Adipose tissue (tissue), 3 donors: ENCODE results near the gene LAMTOR5. TPM values are rescaled to one million over a fixed set of nuclear protein-coding genes. Genes with fewer than 3 reads are reported as not detected.
"Not testable (repeated sequence)": the region's sequence is repeated elsewhere in the genome, so short reads cannot be mapped to it uniquely, and the experiment has no call there.

Source experiments
- H3K27ac ChIP-seq: one replicate; pipeline ENCODE4 v1.5.1; 2013; ENCODE audit warnings: low read depth, low read length
- WGBS, 3 donors: extraction: QIAGEN DNeasy Blood & Tissue Kit; methylation state at CpG; one replicate each; pipeline ENCODE4 v1.1.7; 2013; 5-methylcytosine and 5-hydroxymethylcytosine counted together
- polyA plus RNA-seq, 3 donors: library from polyadenylated mRNA; stranded (reverse); fragments of 200-250 nt; gene quantifications; one replicate each; pipeline ENCODE4 v1.2.3, GENCODE V29; 2013
- donor health status: healthy with polysubstance abuse.
- donor health status: Bipolar disorder and iron deficiency.
- donor health status: healthy.

The LAMTOR5 gene
- polyA plus RNA-seq, result 100 to 1,000 TPM; 135 to 332 (median 309) TPM

GRCh38 chr1:110407260-110408210, at the start of gene LAMTOR5:
Gene LAMTOR5, minus strand, starts transcription at chr1:110407694. Its CDS starts 74 bp downstream, at chr1:110407620.
- peak within 1 kb of the TSS; percentile 1 for H3K27ac ChIP-seq
- WGBS, 3 donors, result 0% methylated on average over 76 of the region's 76 CpGs

- H3K27ac ChIP-seq, result no peak overlapping the region
- WGBS, 3 donors, result 85 to 87% (median 85%) methylated on average over 5 of the region's 5 CpGs
Observed at GRCh38 chr1:110457206-110457605, 49.7 kb upstream of the LAMTOR5 start.

GRCh38 chr1:110455151-110455550, 47.7 kb upstream of the LAMTOR5 start:
- 65 to 75% (median 70%) methylated on average over 8 of the region's 8 CpGs for WGBS, 3 donors
- no peak overlapping the region for H3K27ac ChIP-seq

GRCh38 chr1:110454328-110454727, 46.8 kb upstream of the LAMTOR5 start:
- no peak overlapping the region for H3K27ac ChIP-seq
- 83 to 91% (median 86%) methylated on average over 1 of the region's 1 CpG for WGBS, 3 donors

- H3K27ac ChIP-seq, result no peak overlapping the region
- WGBS, 3 donors, result 86 to 90% (median 90%) methylated on average over 9 of the region's 9 CpGs
Observed at GRCh38 chr1:110453829-110454228, 46.3 kb upstream of the LAMTOR5 start.

- WGBS, 3 donors, result 47 to 67% (median 63%) methylated on average over 7 of the region's 7 CpGs
- H3K27ac ChIP-seq, result no peak overlapping the region
Observed at GRCh38 chr1:110452330-110452729, 44.8 kb upstream of the LAMTOR5 start.

- 60 to 72% (median 62%) methylated on average over 8 of the region's 8 CpGs for WGBS, 3 donors
- no peak within 1 kb of the TSS for H3K27ac ChIP-seq
Observed at GRCh38 chr1:110450929-110451328, 43.4 kb upstream of the LAMTOR5 start, which contains the start of gene PROK1. Gene PROK1, plus strand, starts transcription at chr1:110451149. Its CDS starts 68 bp downstream, at chr1:110451217.

GRCh38 chr1:110449661-110450651, 42.5 kb upstream of the LAMTOR5 start:
- H3K27ac ChIP-seq, result no peak overlapping the region
- 38 to 53% (median 48%) methylated on average over 12 of the region's 12 CpGs for WGBS, 3 donors

- 62 to 74% (median 62%) methylated on average over 8 of the region's 8 CpGs for WGBS, 3 donors
- no peak overlapping the region for H3K27ac ChIP-seq
Observed at GRCh38 chr1:110444561-110444960, 37.1 kb upstream of the LAMTOR5 start.

- H3K27ac ChIP-seq, result no peak overlapping the region
- WGBS, 3 donors, result 65 to 85% (median 71%) methylated on average over 8 of the region's 8 CpGs
Observed at GRCh38 chr1:110443451-110443850, 36.0 kb upstream of the LAMTOR5 start.

GRCh38 chr1:110441888-110442287, 34.4 kb upstream of the LAMTOR5 start:
- no peak overlapping the region for H3K27ac ChIP-seq

- 39 to 60% (median 50%) methylated on average over 3 of the region's 3 CpGs for WGBS, 3 donors
- no peak overlapping the region for H3K27ac ChIP-seq
Observed at GRCh38 chr1:110440877-110441276, 33.4 kb upstream of the LAMTOR5 start.

GRCh38 chr1:110439873-110440272, 32.4 kb upstream of the LAMTOR5 start:
- 88 to 97% (median 91%) methylated on average over 3 of the region's 3 CpGs for WGBS, 3 donors

GRCh38 chr1:110438893-110439292, 31.4 kb upstream of the LAMTOR5 start:
- WGBS, 3 donors, result 47 to 75% (median 54%) methylated on average over 4 of the region's 4 CpGs
- no peak overlapping the region for H3K27ac ChIP-seq

More at GRCh38 chr1:110439873-110440272, 32.4 kb upstream of the LAMTOR5 start:
- H3K27ac ChIP-seq, result not testable (repeated sequence)

GRCh38 chr1:110437645-110438299, 30.3 kb upstream of the LAMTOR5 start:
- WGBS, 3 donors, result 74 to 81% (median 78%) methylated on average over 9 of the region's 9 CpGs
- not testable (repeated sequence) for H3K27ac ChIP-seq

- WGBS, 3 donors, result 65 to 69% (median 66%) methylated on average over 7 of the region's 7 CpGs
- H3K27ac ChIP-seq, result no peak overlapping the region
Observed at GRCh38 chr1:110436635-110437034, 29.1 kb upstream of the LAMTOR5 start.

GRCh38 chr1:110434946-110435345, 27.5 kb upstream of the LAMTOR5 start:
- 50 to 75% (median 69%) methylated on average over 3 of the region's 3 CpGs for WGBS, 3 donors

GRCh38 chr1:110433803-110434202, 26.3 kb upstream of the LAMTOR5 start:
- no peak overlapping the region for H3K27ac ChIP-seq
- WGBS, 3 donors, result 35 to 46% (median 36%) methylated on average over 3 of the region's 3 CpGs

More at GRCh38 chr1:110434946-110435345, 27.5 kb upstream of the LAMTOR5 start:
- no peak overlapping the region for H3K27ac ChIP-seq
